Endodermal cell (in vitro differentiated cells): Measurements from ENCODE around the gene NR2F6. TPM values are rescaled to one million over a fixed set of nuclear protein-coding genes. Genes with fewer than 3 reads are reported as not detected.
A peak's percentile ranks its signal among the peaks of the same experiment; 100 is the strongest.

Experiments used
- DNase-seq: peaks from one replicate; pipeline ENCODE4 v3.0.0-alpha.2; 2017
- H3K27ac ChIP-seq: 2 replicates; pipeline ENCODE4 v1.5.1; 2013; ENCODE audit warnings: mild to moderate bottlenecking, low read depth, low read length, moderate library complexity
- H3K27me3 ChIP-seq: 2 replicates; pipeline ENCODE4 v1.6.1; 2013; ENCODE audit warnings: mild to moderate bottlenecking, low read length, moderate library complexity; ENCODE audit not compliant: insufficient read depth, control insufficient read depth, poor library complexity, severe bottlenecking
- H3K36me3 ChIP-seq: 2 replicates; pipeline ENCODE4 v1.7.0; 2013; ENCODE audit warnings: mild to moderate bottlenecking, low read length, moderate library complexity; ENCODE audit not compliant: control insufficient read depth, insufficient read depth
- H3K4me1 ChIP-seq: one replicate; pipeline ENCODE4 v1.7.0; 2013; ENCODE audit warnings: low read length; ENCODE audit not compliant: control insufficient read depth, insufficient read depth
- H3K4me3 ChIP-seq: 2 replicates; pipeline ENCODE4 v1.5.1; 2013; ENCODE audit warnings: mild to moderate bottlenecking, low read length, moderate library complexity
- H3K9ac ChIP-seq: 2 replicates; pipeline ENCODE4 v1.6.1; 2013; ENCODE audit warnings: mild to moderate bottlenecking, low read length, moderate library complexity; ENCODE audit not compliant: poor library complexity, severe bottlenecking; ENCODE audit errors: extremely low read depth
- H3K9me3 ChIP-seq: 2 replicates; pipeline ENCODE4 v1.6.1; 2013; ENCODE audit warnings: mild to moderate bottlenecking, low read length, moderate library complexity; ENCODE audit not compliant: control insufficient read depth
- H3K27ac Mint-ChIP-seq: 2 replicates; pipeline ENCODE4 v1.8.0; 2020; ENCODE audit warnings: mixed read lengths
- H3K27me3 Mint-ChIP-seq: 2 replicates; pipeline ENCODE4 v1.8.0; 2021; ENCODE audit warnings: mild to moderate bottlenecking, mixed read lengths; ENCODE audit not compliant: insufficient read depth
- H3K36me3 Mint-ChIP-seq: 2 replicates; pipeline ENCODE4 v1.8.0; 2020; ENCODE audit warnings: low read depth, mixed read lengths
- H3K4me1 Mint-ChIP-seq: 2 replicates; pipeline ENCODE4 v1.8.0; 2020; ENCODE audit warnings: mixed read lengths
- H3K4me3 Mint-ChIP-seq: 2 replicates; pipeline ENCODE4 v1.8.0; 2020; ENCODE audit warnings: mild to moderate bottlenecking, moderate library complexity, mixed read lengths
- H3K9me3 Mint-ChIP-seq: 2 replicates; pipeline ENCODE4 v1.8.0; 2020; ENCODE audit warnings: mild to moderate bottlenecking, mixed read lengths
- WGBS, 2 experiments: methylation state at CpG; one replicate each; pipeline versions ENCODE4 v1.1.5 to v1.1.7; 2013; ENCODE audit warnings: missing lambda C conversion rate in 2 of 2, mixed read lengths in 1 of 2; ENCODE audit not compliant: insufficient coverage in 1 of 2, insufficient read length in 1 of 2; 5-methylcytosine and 5-hydroxymethylcytosine counted together
- total RNA-seq, 2 donors: library from RNA; stranded (reverse); fragmentation: NEBNext Ultra II Directional in 1 of 2; extraction: Animal tissue kit (Norgen Biotek cat#: 25700) in 1 of 2; gene quantifications; 2 replicates in 1 of 2; 3 replicates in 1 of 2; pipeline ENCODE4 v1.2.1, GENCODE V29; 2021
- TF ChIP-seq, protein P1 (sequence below): fragments of 200-600 bp; sonication (generic); conservative IDR thresholded peaks from 2 replicates; pipeline ENCODE4 v1.5.0; 2021; ENCODE audit warnings: antibody characterized with exemption, mild to moderate bottlenecking

The NR2F6 gene
- total RNA-seq, 2 donors from 2014 or later: 103 to 107 TPM

DNA sequence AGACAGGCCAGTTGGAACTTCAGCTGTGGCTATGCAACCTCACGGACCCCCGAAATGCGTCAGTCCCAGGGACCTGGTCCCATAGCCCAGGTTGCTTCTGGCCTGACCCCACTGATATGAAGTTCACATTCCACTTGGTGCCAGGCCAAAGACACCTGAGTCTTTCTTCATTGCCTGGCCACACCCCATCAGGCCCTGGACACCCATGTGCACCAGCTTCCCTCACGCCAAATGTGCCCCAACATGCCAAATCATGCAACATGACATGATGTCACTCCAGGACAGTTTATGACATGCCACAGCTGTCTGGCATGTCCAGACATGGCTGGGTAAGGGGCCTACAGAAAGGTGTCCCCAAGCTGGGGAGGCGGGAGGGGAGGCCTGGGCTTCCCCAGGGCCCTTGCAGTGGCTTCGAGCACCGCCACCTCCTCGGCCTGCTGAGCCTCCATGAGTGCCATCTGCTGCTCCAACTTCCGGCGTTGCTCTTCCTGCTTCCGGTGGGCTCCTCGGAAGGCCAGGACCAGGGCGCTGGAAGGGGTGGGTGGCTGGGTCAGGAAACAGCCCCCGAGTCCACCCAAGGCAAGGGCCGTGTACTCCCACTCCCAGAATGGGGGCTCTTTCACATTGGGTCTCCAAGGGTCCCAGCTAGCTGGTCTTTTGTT is 4.3 kb upstream of the NR2F6 start:
- no peak overlapping the region for H3K9ac ChIP-seq
- Mint-ChIP-seq H3K27ac (peak overlapping the region; percentile 95), H3K4me3 (no peak overlapping the region), H3K4me1 (peaks cover 22% of the 10 kb centered on the region), H3K9me3 (no peaks in the 10 kb centered on the region), H3K27me3 (no peaks in the 10 kb centered on the region), H3K36me3 (peaks cover 3% of the 10 kb centered on the region)
- peaks cover 18% of the 10 kb centered on the region for H3K4me1 ChIP-seq
- 96 to 98% methylated on average over 6 to 15 of the region's 15 CpGs for WGBS, 2 experiments
- H3K36me3 ChIP-seq: no peaks in the 10 kb centered on the region
- no peak for DNase-seq
- no peak overlapping the region for H3K4me3 ChIP-seq
- no peaks in the 10 kb centered on the region for H3K9me3 ChIP-seq
- TF ChIP-seq, protein P1, sequence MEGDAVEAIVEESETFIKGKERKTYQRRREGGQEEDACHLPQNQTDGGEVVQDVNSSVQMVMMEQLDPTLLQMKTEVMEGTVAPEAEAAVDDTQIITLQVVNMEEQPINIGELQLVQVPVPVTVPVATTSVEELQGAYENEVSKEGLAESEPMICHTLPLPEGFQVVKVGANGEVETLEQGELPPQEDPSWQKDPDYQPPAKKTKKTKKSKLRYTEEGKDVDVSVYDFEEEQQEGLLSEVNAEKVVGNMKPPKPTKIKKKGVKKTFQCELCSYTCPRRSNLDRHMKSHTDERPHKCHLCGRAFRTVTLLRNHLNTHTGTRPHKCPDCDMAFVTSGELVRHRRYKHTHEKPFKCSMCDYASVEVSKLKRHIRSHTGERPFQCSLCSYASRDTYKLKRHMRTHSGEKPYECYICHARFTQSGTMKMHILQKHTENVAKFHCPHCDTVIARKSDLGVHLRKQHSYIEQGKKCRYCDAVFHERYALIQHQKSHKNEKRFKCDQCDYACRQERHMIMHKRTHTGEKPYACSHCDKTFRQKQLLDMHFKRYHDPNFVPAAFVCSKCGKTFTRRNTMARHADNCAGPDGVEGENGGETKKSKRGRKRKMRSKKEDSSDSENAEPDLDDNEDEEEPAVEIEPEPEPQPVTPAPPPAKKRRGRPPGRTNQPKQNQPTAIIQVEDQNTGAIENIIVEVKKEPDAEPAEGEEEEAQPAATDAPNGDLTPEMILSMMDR: no peak
- H3K27ac ChIP-seq: no peak overlapping the region
- H3K27me3 ChIP-seq: no peaks in the 10 kb centered on the region

DNA sequence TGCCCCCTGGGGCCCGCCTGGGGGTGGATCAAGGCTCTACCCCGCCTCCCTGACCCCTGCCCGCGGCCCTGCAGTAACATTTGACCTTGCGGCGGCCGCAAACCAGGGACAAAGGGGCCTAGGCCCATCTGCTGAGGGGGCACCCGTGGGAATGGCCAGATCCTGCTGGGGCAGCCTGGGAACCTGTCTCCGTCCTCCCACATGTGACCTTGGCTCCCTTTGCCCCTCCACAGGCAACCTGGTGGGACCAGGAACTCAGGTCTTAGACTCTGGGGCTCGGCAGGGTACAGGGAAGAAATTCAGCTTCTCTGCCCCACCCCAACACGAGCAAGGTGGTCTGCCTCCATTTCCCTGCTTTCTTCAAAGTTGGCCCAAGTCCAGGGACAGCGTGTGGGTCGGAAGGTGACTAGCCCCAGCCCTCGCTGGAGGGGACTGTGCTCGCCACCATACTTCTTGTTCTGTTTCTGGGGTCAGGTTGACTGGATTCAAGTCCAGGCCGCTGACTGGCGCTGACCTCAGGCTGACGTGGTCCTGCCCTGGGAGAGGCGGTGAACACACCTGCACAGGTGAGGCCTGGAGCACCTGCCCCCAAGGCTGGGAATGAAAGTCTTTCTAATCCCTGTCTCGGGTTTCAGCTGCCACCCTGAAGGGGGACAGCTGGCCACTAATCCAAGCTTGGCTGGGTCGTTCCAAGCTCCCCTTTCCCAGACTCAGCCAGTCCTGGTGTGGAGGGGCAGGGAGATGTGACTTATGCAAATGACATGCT is 2.5 kb upstream of the NR2F6 start:
- no peak overlapping the region for H3K9ac ChIP-seq
- no peaks in the 10 kb centered on the region for H3K9me3 ChIP-seq
- 61 to 72% methylated on average over 13 to 21 of the region's 21 CpGs for WGBS, 2 experiments
- Mint-ChIP-seq H3K27me3 (no peaks in the 10 kb centered on the region), H3K4me3 (peak overlapping the region; percentile 70), H3K27ac (peak overlapping the region; percentile 95), H3K4me1 (peaks cover 25% of the 10 kb centered on the region), H3K9me3 (no peaks in the 10 kb centered on the region), H3K36me3 (peaks cover 3% of the 10 kb centered on the region)
- H3K4me3 ChIP-seq: no peak overlapping the region
- peak; percentile 90 for DNase-seq
- H3K27me3 ChIP-seq: no peaks in the 10 kb centered on the region
- TF ChIP-seq, protein P1: no peak
- no peaks in the 10 kb centered on the region for H3K36me3 ChIP-seq
- H3K4me1 ChIP-seq: peaks cover 18% of the 10 kb centered on the region
- peak overlapping the region; percentile 95 for H3K27ac ChIP-seq

DNA sequence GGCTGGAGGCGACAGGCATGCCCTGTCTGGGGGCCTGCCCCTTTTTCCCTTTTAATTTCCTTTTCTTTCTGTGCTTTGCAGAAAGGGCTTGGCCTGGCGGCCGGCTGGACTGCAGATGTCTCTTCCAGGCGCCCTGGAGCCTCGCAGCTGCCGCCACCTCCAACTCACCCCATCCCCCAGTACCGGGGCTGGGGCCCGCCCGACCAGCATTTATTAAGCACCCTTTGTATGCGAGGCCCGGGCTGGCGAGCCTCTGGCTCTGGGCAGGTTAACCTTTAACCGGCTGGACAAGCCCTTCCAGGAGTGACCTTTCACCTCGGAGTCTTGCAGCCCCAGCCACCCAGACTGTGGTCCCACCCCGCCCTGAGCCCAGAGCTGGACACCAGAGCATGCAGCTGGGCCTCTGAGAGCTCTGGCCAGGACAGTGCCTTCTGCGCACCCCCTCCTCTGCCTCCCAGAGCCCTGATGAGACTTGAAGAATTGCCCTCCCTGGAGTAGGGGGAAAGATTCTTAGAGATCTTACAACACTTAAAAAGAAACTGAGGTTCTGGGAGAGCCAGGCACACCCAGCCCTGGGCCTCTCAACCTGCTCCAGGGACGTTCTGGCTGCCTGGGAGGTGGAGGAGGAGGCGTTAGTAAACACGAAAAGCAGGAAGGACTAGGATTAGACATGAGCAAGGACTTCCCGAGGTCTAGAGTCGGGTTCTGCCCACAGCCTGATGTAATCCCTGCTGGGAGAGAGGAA is 1.1 kb upstream of the NR2F6 start:
- H3K4me1 ChIP-seq: peaks cover 18% of the 10 kb centered on the region
- Mint-ChIP-seq H3K4me3 (peak overlapping the region; percentile 70), H3K36me3 (peaks cover 3% of the 10 kb centered on the region), H3K27me3 (no peaks in the 10 kb centered on the region), H3K9me3 (no peaks in the 10 kb centered on the region), H3K4me1 (peaks cover 31% of the 10 kb centered on the region), H3K27ac (peak overlapping the region; percentile 99)
- WGBS, 2 experiments: 17 to 27% methylated on average over 9 to 21 of the region's 21 CpGs
- peak overlapping the region; percentile 65 for H3K4me3 ChIP-seq
- H3K27me3 ChIP-seq: no peaks in the 10 kb centered on the region
- TF ChIP-seq, protein P1: no peak
- H3K27ac ChIP-seq: peak overlapping the region; percentile 95
- peak overlapping the region; percentile 8 for H3K9ac ChIP-seq
- no peaks in the 10 kb centered on the region for H3K36me3 ChIP-seq
- DNase-seq: no peak
- H3K9me3 ChIP-seq: no peaks in the 10 kb centered on the region
